Panc1 (cell line): ENCODE results near the gene PEPD.

ENCODE experiments used
- CTCF ChIP-seq: fragments of 450-650 bp; IDR thresholded peaks from 2 replicates; pipeline ENCODE4 v1.5.1; 2017; ENCODE audit warnings: mild to moderate bottlenecking
- POLR2AphosphoS5 ChIP-seq: IDR thresholded peaks from 2 replicates; pipeline ENCODE4 v1.6.1; 2012; ENCODE audit warnings: mild to moderate bottlenecking, low read depth, low read length, moderate library complexity
- SIN3A ChIP-seq: IDR thresholded peaks from 2 replicates; pipeline ENCODE4 v1.6.1; 2012; ENCODE audit warnings: low read depth, mild to moderate bottlenecking, low read length, moderate library complexity, borderline replicate concordance; ENCODE audit not compliant: insufficient read depth
- TCF7L2 ChIP-seq: IDR thresholded peaks from 2 replicates; pipeline ENCODE4 v1.6.1; 2011; ENCODE audit warnings: mild to moderate bottlenecking, low read depth, low read length, inconsistent platforms

GRCh38 chr19:33486407-33486806 is 35.2 kb downstream of the PEPD start:
- TF ChIP-seq CTCF (no peak), SIN3A (no peak), POLR2AphosphoS5 (no peak), TCF7L2 (no peak)
